ENCODE results near the gene FBXL13.
"Not testable (repeated sequence)": the region's sequence is repeated elsewhere in the genome, so short reads cannot be mapped to it uniquely, and the experiment has no call there.

FBXL13 gene

DNA sequence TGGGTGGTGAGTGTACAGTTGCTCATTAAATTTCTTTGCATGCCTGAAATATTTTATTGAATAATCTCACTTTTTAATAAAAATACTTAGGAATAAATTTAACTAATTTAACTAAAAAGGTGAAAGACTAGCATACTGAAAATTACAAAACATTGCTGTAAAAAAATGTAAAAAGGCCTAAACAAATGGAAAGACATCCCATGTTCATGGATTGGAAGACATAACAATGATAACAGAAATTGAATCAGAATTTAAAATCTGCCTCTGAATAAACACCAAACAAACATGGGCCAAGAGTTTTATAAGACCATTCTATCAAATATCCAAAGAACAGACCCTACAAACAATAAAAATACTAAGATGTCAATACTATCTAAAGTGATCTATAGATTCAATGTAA, 94.9 kb downstream of the FBXL13 start:
- no peak for DNase-seq

DNA sequence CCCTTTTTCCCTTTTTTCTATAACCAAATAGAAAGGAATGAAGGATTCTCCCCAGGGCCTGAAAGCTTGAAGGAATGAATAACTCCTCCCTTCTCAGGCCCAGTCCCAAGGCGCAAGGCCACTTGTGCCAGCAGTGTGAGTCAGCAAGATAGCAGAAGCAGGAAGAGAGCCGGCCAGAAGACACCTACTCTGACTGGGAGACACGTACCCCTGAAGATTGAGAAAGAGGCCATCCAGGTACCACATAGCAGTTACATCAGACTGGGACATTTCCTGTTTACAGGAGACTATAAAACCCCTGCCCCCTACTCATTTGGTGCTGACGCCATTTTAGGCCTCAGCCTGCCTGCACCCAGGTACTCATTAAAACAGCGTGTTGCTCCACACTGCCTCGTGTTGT, 96.3 kb downstream of the FBXL13 start:
- peak; percentile 17 for DNase-seq

DNA sequence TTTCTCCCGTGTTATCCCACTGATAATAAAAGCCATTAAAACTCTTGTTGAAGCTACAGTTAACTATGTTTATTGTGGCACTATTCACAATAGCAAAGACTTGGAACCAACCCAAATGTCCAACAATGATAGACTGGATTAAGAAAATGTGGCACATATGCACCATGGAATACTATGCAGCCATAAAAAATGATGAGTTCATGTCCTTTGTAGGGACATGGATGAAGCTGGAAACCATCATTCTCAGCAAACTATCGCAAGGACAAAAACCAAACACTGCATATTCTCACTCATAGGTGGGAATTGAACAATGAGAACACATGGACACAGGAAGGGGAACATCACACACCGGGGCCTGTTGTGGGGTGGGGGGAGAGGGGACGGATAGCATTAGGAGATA, 97.0 kb downstream of the FBXL13 start:
- not testable (repeated sequence) for DNase-seq

DNA sequence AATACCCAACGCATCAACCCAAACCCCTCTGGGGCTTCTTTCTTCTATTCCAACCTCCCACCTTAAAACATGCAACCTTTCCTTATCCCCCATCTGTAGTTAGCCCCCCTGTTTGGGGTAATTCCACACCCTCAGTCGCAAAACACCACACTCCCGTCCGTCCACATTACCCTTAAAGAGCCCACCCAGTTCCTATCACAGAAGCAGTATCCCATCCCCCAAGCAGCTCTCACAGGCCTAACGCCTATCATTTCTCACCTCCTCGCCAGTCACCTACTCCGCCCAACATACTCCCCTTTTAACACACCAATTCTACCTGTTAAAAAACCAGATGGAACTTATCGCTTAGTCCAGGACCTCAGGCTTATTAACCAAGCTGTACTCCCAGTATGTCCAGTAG, 98.1 kb downstream of the FBXL13 start:
- no peak for DNase-seq

DNA sequence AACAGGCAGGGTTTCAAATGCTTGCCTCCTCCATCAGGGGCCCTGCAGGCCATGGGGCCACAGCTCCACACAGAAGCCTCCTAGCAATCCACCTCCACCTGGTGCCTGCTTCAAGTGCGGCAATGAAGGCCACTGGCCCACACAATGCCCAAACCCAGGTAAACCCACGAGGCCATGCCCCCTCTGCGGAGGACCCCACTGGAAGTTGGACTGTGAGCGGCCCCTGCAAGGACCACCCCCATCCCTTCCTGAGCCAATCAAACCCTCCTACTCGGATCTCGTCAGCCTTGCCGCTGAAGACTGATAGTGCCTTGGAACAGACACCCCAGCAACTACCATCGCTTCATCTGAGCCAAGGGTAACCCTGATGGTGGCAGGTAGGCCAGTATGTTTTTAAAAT, 98.7 kb downstream of the FBXL13 start:
- DNase-seq: no peak

DNA sequence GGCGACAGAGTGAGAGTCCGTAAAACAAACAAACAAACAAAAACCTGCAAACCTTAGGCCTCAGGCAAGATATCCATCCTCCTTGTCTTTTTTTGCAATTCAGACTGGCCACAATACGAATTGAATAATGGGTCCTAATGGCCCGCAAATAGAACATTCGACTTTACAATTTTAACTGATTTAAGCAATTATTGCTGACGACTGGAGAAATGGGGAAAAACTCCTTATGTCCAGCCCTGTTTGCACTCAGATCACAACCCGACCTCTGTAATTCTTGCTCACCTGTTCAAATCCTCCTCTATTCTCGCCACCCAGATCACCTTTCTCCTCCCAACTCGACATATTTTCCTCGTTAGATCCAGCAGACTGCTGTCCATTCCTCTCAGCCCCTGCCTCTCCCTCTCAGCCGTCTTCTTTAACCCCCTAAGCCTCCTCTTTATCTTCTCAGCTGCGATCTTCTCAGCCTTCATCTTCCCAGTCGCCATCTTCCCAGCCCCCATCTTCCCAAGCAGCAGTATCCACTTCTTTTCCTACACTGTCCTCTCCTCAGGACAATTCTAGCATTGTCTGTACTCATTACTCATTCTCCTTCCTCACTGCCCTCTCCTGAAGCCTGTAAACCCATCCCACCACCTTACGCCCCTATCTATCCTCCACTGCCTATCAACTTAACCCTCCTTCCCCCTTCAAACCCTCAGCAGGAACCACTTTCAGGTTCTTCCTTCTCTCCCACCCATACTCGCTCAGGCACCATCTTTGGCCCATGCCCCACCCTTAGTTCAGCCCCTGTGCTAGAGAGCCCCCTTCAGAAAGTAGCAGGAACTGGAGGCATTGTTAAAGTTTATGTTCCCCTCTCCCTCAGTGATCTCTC, 100.0 kb downstream of the FBXL13 start:
- no peak for DNase-seq

DNA sequence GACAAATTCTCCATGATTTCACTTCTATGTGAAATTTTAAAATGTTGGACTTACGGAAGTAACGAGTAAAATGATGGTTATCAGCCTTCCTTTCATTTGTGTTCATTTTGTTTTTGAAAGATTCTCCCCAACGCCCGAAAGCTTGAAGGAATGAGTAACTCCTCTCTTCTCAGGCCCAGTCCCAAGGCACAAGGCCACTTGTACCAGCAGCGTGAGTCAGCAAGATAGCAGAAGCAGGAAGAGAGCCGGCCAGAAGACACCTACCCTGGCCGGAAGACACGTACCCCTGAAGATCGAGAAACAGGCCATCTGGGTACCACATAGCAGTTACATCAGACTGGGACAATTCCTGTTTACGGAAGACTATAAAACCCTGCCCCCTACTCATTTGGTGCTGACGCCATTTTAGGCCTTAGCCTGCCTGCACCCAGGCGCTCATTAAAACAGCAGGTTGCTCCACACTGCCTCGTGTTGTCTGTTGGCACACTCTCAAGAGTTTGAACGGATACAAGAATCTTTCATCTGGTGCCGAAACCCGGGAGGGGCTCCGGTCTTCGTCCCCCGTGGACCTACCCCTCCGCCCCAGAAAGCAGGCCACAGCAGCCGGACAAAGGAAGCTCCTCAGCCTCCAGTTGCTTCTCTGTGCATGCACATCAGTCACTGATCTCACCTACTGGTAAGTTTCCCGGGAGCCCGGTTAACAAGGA, 101.3 kb downstream of the FBXL13 start:
- no peak for DNase-seq

DNA sequence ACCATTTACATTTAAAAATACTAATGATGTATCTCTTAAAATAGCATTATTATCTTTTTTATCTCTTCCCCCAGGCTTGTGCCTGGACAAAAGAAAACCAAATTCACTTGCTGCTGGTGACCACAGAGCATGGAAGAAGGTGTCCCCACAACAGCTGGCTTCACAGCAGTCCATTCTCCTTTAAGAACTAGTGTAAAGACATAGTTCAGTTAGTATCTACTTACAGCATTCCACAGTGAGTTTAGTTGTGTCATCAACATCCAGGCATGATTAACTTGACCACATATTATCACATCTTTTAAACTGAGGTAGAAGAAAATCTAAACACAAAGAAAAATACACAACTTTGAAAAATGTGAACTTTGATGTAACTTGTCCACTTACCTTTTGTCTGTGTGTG, 106.8 kb downstream of the FBXL13 start:
- DNase-seq: no peak

DNA sequence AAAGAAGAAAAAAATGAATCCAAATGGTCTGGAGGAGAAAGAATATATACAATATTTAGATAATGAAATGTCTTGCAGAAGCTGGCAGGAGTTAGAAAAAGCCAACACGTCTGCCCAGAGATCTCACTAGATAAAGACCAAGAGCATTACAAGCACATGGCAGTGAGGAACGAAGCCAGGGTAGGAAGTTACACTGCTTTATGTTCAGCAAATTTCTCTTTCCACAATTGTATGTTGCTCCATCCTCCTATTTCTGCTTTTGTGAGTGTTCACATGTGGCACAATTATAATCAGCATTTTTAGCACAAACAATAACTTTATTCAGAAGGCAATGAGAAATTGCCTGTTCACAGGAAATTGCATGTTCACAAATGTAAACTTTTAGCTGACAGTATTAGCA, 108.1 kb downstream of the FBXL13 start:
- DNase-seq: no peak

DNA sequence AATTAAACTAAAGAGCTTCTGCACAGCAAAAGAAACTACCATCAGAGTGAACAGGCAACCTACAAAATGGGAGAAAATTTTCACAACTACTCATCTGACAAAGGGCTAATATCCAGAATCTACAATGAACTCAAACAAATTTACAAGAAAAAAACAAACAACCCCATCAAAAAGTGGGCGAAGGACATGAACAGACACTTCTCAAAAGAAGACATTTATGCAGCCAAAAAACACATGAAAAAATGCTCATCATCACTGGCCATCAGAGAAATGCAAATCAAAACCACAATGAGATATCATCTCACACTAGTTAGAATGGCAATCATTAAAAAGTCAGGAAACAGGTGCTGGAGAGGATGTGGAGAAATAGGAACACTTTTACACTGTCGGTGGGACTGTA, 112.6 kb downstream of the FBXL13 start:
- not testable (repeated sequence) for DNase-seq

DNA sequence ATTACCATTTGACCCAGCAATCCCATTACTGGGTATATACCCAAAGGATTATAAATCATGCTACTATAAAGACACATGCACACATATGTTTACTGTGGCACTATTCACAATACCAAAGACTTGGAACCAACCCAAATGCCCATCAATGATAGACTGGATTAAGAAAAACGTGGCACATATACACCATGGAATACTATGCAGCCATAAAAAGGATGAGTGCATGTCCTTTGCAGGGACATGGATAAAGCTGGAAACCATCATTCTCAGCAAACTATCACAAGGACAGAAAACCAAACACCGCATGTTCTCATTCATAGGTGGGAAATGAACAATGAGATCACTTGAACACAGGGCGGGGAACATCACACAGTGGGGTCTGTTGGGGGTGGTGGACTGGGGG, 116.6 kb downstream of the FBXL13 start:
- not testable (repeated sequence) for DNase-seq

DNA sequence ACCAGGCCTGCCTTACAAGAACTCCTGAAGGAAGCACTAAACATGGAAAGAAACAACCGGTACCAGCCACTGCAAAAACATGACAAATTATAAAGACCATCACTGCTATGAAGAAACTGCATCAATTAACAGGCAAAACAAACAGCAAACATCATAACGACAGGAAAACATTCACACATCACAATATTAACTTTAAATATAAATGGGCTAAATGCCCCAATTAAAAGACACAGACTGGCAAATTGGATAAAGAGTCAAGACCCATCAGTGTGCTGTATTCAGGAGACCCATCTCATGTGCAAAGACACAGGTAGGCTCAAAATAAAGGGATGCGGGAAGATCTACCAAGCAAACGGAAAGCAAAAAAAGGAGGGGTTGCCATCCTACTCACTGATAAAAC, 120.2 kb downstream of the FBXL13 start:
- not testable (repeated sequence) for DNase-seq

DNA sequence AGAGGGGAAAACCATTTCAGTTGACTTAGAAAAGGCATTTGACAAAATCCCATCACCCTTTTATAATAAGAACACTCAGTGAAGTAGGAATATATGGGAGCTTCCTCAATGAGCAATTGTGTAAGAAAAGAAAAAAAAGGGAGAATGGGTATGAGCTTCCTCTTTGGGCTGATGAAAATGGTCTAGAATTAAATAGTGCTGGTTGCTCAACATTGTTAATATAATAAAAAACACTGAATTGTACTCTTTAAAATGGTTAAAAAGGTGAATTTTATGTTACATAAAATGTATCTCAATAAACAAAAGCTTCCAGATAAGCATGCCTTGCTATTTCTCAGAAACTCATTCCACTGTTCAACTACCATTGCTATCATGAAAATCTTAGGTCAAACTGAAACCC, 121.2 kb downstream of the FBXL13 start:
- DNase-seq: no peak

DNA sequence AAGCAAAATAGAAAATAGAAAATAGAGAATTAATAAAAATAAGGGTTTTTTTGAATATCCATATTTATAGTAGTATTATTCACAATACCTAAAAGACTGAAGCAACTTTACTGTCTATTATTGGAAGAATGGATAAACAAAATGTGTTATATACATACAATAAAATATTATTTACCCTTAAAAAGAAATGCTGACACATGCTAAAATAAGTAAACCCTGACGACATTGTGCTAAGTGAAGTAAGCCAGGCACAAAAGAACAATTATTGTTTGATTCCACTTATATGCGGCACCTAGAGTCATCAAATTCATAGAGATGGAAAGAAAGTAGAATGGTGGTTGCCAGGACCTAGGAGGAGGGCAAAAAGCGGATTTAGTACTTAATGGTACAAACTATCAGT, 122.8 kb downstream of the FBXL13 start:
- DNase-seq: no peak

DNA sequence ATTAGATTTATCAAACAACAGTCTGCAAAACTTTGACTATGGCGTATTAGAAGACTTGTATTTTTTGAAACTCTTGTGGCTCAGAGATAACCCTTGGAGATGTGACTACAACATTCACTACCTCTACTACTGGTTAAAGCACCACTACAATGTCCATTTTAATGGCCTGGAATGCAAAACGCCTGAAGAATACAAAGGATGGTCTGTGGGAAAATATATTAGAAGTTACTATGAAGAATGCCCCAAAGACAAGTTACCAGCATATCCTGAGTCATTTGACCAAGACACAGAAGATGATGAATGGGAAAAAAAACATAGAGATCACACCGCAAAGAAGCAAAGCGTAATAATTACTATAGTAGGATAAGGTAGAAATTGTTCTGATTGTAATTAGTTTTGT, 130.4 kb downstream of the FBXL13 start:
- DNase-seq: no peak

DNA sequence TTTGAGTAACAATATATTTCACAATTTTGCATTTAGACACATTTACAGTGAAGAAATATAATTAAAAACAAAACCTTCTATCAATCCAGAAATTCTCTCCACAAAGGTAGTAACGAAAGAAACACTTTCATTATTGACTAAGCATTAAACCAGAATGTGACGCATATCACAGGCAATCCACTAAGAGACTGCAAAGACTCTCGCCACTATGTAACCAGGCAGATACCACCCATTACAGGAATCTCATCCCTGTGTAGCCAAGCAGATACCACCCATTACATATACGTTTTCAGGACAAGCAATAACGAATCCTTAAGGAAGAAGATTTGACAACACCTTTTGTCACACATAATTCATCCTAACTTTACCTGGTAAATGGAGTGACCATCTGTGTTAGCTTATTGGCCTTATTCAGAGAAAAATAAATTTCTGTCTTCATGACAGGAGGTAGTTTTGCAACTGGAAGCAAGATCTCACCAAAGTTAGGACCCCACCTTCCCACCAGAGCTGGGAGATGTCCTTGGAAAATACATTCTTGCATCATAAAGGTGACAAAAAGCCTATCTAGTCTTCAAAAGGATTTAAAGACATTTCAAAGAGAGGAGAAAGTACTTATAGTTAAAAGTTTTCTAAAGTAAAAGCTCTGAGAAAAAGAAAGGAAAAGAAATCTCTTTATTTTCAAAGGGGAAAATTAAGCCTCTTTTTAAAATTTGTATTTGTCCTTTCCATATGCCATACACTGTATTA, 131.0 kb downstream of the FBXL13 start:
- DNase-seq: no peak

DNA sequence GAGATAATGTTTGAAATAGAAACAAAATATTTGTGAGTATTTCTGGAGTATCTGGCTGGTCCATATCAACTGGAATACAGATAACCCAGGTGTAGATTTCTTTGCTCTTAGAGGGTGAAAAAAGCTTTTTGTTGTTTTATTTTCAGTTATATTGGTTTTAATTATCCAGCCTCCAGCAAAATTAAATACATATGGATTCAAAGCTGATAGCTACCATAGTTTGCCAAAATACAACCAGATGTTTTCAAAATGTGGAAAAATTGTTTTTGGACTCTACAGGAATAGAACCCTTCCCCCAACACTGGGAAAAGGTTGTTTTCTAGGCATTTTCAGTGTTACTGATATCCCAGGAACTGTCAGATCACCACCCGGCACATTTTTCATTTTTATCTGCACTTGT, 131.7 kb downstream of the FBXL13 start:
- no peak for DNase-seq

DNA sequence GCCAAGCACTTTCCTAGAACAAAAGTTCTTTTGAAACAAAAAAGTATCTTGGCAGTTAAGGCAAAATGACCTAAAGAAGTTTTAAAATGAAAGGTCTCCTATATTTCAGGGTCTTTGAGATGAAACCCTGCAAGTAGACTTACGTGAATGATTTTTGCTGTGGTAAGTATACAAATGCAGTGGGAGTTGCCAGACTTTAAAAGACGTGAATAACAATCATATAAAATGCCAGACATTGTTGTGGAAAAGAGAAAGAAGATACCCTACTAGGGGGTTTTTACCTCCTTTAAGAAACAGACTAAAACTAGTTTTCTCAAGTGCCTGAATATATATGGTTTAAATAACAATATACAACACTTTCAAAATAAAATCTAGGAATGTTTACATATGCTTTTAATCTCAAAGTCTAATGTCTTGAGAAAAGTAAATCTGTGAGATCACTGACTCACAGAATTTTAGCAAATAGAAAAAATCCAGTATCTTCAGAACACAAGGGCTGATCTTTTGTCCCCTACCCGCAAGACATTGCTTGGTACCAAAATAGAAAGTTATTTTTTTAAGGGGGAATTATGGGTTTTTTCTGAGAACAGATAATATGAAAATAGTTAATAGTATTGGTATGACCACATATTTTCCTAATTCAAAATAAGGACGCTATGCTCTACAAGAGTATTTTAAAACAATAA, 132.3 kb downstream of the FBXL13 start:
- no peak for DNase-seq

DNA sequence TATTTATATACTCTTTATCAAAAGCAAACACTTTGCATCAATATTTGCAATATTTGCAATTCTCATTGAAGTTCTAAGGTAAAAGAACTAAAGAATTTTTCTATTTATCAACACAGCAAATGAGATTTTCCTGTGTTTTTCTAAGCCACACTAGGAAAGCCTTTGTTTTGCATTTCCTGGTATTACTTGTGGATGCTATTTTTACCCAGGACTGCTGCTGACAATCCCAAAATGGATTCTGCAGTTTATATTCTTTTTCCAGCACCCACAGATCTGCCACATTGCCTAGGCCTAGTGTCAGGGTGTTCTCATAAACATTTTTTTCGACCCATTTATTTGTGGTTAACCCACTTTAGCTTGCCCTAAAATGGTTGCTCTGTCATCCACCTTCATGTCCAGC, 135.9 kb downstream of the FBXL13 start:
- no peak for DNase-seq

DNA sequence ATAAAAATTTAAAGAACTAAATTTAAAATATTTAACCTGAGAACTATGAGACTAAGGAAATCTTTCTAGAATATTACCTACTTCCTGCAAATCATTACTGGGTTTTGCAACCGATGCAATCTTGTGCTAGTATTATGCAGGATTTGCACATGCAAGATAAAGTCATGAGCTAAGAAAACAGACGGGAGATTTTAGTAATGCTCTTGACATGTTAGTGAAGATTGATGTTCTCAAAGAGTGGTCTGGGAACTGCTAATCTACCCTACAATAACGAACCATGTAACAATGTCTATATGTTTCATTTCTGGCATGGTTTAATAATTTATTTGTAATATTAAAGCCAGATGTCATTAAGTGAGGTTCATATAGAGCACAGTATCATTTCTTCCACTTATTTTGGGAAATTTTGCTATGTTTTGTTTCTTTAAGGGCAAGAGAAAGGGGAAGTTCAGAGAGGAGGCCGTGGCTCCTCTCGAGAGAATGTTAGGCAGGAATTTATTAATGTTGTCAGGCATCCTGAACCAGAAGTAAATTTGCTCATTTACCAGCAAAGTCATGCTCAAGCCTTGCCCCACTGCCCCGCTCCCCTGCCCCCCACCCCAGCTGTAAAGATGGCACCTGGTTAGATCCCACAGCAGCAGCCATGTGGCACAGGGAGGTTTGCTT, 139.0 kb downstream of the FBXL13 start:
- DNase-seq: no peak

DNA sequence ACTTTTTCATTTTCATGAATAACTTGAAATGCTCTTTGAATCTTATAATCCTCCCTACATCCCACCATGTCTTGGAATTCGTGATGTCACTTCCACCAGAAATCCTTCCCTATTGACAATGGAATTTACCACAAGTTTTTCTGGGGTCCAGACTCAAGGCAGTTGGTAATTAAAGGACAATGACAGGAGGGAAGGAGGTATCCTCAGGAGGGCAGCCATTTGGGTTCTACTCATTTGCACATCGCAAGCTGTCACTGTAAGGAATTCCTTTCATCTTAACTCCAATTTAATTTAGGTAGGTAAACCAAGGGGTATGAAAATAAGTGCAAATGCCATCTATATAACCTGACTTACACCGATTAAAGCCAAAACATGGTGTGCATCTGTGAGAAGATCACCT, 139.9 kb downstream of the FBXL13 start:
- DNase-seq: no peak

DNA sequence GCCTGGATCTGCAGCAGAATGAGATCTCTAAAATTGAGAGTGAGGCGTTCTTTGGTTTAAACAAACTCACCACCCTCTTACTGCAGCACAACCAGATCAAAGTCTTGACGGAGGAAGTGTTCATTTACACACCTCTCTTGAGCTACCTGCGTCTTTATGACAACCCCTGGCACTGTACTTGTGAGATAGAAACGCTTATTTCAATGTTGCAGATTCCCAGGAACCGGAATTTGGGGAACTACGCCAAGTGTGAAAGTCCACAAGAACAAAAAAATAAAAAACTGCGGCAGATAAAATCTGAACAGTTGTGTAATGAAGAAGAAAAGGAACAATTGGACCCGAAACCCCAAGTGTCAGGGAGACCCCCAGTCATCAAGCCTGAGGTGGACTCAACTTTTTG, 140.4 kb downstream of the FBXL13 start:
- no peak for DNase-seq

DNA sequence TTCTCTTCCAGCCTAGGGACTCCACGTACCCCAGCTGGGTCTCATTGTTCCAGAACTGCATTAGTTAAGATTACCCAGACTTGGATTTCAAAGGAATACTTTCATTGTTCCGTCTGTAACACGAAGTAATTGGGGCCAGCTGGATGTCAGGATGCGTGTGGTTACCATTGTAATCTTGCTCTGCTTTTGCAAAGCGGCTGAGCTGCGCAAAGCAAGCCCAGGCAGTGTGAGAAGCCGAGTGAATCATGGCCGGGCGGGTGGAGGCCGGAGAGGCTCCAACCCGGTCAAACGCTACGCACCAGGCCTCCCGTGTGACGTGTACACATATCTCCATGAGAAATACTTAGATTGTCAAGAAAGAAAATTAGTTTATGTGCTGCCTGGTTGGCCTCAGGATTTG, 140.8 kb downstream of the FBXL13 start:
- DNase-seq: no peak

All from DMS53 (cell line).